ENCODE data around the gene SIX3.

GRCh38 chr2:44949329-44950151 is 8.0 kb downstream of the SIX3 start:
- TF ChIP-seq, protein P1, sequence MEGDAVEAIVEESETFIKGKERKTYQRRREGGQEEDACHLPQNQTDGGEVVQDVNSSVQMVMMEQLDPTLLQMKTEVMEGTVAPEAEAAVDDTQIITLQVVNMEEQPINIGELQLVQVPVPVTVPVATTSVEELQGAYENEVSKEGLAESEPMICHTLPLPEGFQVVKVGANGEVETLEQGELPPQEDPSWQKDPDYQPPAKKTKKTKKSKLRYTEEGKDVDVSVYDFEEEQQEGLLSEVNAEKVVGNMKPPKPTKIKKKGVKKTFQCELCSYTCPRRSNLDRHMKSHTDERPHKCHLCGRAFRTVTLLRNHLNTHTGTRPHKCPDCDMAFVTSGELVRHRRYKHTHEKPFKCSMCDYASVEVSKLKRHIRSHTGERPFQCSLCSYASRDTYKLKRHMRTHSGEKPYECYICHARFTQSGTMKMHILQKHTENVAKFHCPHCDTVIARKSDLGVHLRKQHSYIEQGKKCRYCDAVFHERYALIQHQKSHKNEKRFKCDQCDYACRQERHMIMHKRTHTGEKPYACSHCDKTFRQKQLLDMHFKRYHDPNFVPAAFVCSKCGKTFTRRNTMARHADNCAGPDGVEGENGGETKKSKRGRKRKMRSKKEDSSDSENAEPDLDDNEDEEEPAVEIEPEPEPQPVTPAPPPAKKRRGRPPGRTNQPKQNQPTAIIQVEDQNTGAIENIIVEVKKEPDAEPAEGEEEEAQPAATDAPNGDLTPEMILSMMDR (IDR thresholded peaks at IDR 0.05) = no peak
- TF ChIP-seq IRF2 (CRISPR knock-in tag; IDR thresholded peaks at IDR 0.05; ENCODE audit: borderline replicate concordance, low read depth) = no peak
- TF ChIP-seq ZNF317 (CRISPR knock-in tag; IDR thresholded peaks at IDR 0.05; ENCODE audit: borderline replicate concordance, low read depth) = no peak
- no peak for TF ChIP-seq TP53 (CRISPR knock-in tag; IDR thresholded peaks at IDR 0.05)
- no peak for TF ChIP-seq JUN (CRISPR knock-in tag; IDR thresholded peaks at IDR 0.05)
- TF ChIP-seq, protein P2, sequence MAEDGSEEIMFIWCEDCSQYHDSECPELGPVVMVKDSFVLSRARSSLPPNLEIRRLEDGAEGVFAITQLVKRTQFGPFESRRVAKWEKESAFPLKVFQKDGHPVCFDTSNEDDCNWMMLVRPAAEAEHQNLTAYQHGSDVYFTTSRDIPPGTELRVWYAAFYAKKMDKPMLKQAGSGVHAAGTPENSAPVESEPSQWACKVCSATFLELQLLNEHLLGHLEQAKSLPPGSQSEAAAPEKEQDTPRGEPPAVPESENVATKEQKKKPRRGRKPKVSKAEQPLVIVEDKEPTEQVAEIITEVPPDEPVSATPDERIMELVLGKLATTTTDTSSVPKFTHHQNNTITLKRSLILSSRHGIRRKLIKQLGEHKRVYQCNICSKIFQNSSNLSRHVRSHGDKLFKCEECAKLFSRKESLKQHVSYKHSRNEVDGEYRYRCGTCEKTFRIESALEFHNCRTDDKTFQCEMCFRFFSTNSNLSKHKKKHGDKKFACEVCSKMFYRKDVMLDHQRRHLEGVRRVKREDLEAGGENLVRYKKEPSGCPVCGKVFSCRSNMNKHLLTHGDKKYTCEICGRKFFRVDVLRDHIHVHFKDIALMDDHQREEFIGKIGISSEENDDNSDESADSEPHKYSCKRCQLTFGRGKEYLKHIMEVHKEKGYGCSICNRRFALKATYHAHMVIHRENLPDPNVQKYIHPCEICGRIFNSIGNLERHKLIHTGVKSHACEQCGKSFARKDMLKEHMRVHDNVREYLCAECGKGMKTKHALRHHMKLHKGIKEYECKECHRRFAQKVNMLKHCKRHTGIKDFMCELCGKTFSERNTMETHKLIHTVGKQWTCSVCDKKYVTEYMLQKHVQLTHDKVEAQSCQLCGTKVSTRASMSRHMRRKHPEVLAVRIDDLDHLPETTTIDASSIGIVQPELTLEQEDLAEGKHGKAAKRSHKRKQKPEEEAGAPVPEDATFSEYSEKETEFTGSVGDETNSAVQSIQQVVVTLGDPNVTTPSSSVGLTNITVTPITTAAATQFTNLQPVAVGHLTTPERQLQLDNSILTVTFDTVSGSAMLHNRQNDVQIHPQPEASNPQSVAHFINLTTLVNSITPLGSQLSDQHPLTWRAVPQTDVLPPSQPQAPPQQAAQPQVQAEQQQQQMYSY (CRISPR knock-in tag; IDR thresholded peaks at IDR 0.05) = no peak
- TF ChIP-seq GABPB1 (CRISPR knock-in tag; IDR thresholded peaks at IDR 0.05) = no peak
- TF ChIP-seq, protein P3, sequence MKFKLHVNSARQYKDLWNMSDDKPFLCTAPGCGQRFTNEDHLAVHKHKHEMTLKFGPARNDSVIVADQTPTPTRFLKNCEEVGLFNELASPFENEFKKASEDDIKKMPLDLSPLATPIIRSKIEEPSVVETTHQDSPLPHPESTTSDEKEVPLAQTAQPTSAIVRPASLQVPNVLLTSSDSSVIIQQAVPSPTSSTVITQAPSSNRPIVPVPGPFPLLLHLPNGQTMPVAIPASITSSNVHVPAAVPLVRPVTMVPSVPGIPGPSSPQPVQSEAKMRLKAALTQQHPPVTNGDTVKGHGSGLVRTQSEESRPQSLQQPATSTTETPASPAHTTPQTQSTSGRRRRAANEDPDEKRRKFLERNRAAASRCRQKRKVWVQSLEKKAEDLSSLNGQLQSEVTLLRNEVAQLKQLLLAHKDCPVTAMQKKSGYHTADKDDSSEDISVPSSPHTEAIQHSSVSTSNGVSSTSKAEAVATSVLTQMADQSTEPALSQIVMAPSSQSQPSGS (CRISPR knock-in tag; IDR thresholded peaks at IDR 0.05; ENCODE audit: borderline replicate concordance, low read depth) = no peak
- no peak for TF ChIP-seq TCF7 (CRISPR knock-in tag; IDR thresholded peaks at IDR 0.05; ENCODE audit: low read depth)
